SK-N-SH (cell line): Measurements from ENCODE around the gene COX10. TPM values are rescaled to one million over a fixed set of nuclear protein-coding genes. Genes with fewer than 3 reads are reported as not detected.

Source experiments
- CTCF ChIA-PET: fragments of 300-600, 350-600 bp; formaldehyde crosslinking; extraction: SDS; loops from one replicate; lab custom pipeline; 2021; lab: Yijun Ruan, JAX
- POLR2A ChIA-PET: fragments of 350-600 bp; sonication (Branson Sonifier 250); formaldehyde crosslinking; extraction: SDS; loops from one replicate; lab custom pipeline; 2020; ENCODE audit warnings: antibody characterized with exemption, inconsistent platforms; lab: Yijun Ruan, JAX
- DNase-seq: peaks from one replicate; pipeline ENCODE4 v3.0.0; 2012
- H2AFZ ChIP-seq: fragments of 200-600 bp; sonication (generic); 2 replicates; pipeline ENCODE4 v1.8.1; 2016; ENCODE audit warnings: antibody characterized with exemption, mild to moderate bottlenecking, low read depth
- H3F3A ChIP-seq: fragments of 200-600 bp; sonication (generic); replicated peaks from 2 replicates; pipeline ENCODE3; 2016; ENCODE audit warnings: antibody characterized with exemption, mild to moderate bottlenecking; ENCODE audit not compliant: insufficient read depth
- H3K27ac ChIP-seq, 2 experiments: fragments of 200-500 bp in 1 of 2; fragments of 200-600 bp in 1 of 2; sonication (Bioruptor generic) in 1 of 2; sonication (generic), shearing (Covaris generic) in 1 of 2; 2 replicates each; pipeline versions ENCODE4 v1.5.1 to v1.6.1; 2014 to 2016; ENCODE audit warnings: low read depth in 2 of 2, inconsistent platforms in 1 of 2, low read length in 1 of 2, mild to moderate bottlenecking in 1 of 2, mixed read lengths in 1 of 2
- H3K27me3 ChIP-seq: fragments of 200-600 bp; sonication (generic), shearing (Covaris generic); 2 replicates; pipeline ENCODE4 v1.6.1; 2016; ENCODE audit warnings: mixed run types; ENCODE audit not compliant: insufficient read depth
- H3K36me3 ChIP-seq, 2 experiments: fragments of 200-500 bp in 1 of 2; fragments of 200-600 bp in 1 of 2; sonication (Bioruptor generic) in 1 of 2; sonication (generic) in 1 of 2; replicated peaks in 1 of 2; 2 replicates each; pipeline versions ENCODE3 to v1.5.1; 2014 to 2016; ENCODE audit warnings: low read length in 1 of 2, mild to moderate bottlenecking in 1 of 2; ENCODE audit not compliant: insufficient read depth in 2 of 2, control insufficient read depth in 1 of 2
- H3K4me1 ChIP-seq, 2 experiments: fragments of 200-500 bp in 1 of 2; fragments of 200-600 bp in 1 of 2; sonication (Bioruptor generic) in 1 of 2; sonication (generic), shearing (Covaris generic) in 1 of 2; 2 replicates each; pipeline versions ENCODE4 v1.5.1 to v1.6.1; 2014 to 2016; ENCODE audit warnings: low read depth in 1 of 2, low read length in 1 of 2, mixed run types in 1 of 2; ENCODE audit not compliant: insufficient read depth in 2 of 2, control insufficient read depth in 1 of 2
- H3K4me2 ChIP-seq: fragments of 200-600 bp; sonication (generic), shearing (Covaris generic); 2 replicates; pipeline ENCODE4 v1.6.1; 2017; ENCODE audit warnings: mixed run types
- H3K4me3 ChIP-seq, 2 experiments: fragments of 200-500 bp in 1 of 2; fragments of 200-600 bp in 1 of 2; sonication (Bioruptor generic) in 1 of 2; sonication (generic), shearing (Covaris generic) in 1 of 2; 2 replicates each; pipeline versions ENCODE4 v1.5.1 to v1.8.1; 2014 to 2016; ENCODE audit warnings: low read depth in 2 of 2, inconsistent platforms in 1 of 2, low read length in 1 of 2, mild to moderate bottlenecking in 1 of 2, mixed read lengths in 1 of 2, moderate library complexity in 1 of 2
- H3K79me2 ChIP-seq: fragments of 200-600 bp; sonication (generic); 2 replicates; pipeline ENCODE4 v1.8.1; 2017; ENCODE audit warnings: mild to moderate bottlenecking; ENCODE audit not compliant: insufficient read depth
- H3K9ac ChIP-seq: fragments of 200-600 bp; sonication (generic); 2 replicates; pipeline ENCODE4 v1.6.1; 2017; ENCODE audit warnings: mixed run types
- H3K9me2 ChIP-seq: fragments of 200-600 bp; sonication (generic); 2 replicates; pipeline ENCODE4 v1.6.1; 2017; ENCODE audit warnings: mixed run types
- H3K9me3 ChIP-seq: fragments of 200-600 bp; sonication (generic); 2 replicates; pipeline ENCODE4 v1.6.1; 2017; ENCODE audit warnings: mixed run types, mild to moderate bottlenecking, moderate library complexity
- H4K20me1 ChIP-seq: fragments of 200-600 bp; sonication (generic); 2 replicates; pipeline ENCODE4 v1.6.1; 2017; ENCODE audit warnings: mild to moderate bottlenecking, mixed run types; ENCODE audit not compliant: insufficient read depth
- EP300 ChIP-seq, 2 experiments: IDR thresholded peaks; 2 replicates each; pipeline versions ENCODE4 v1.4.0 to v1.6.1; 2012; ENCODE audit warnings: borderline replicate concordance in 1 of 2, low read depth in 1 of 2, low read length in 1 of 2
- FOXM1 ChIP-seq: IDR thresholded peaks from 2 replicates; pipeline ENCODE4 v1.4.0; 2012; ENCODE audit warnings: low read depth, mild to moderate bottlenecking
- GATA2 ChIP-seq: sonication (generic); formaldehyde crosslinking; IDR thresholded peaks from 2 replicates; pipeline ENCODE4 v1.5.0; 2020; ENCODE audit warnings: mild to moderate bottlenecking, missing genetic modification reagents
- REST ChIP-seq: IDR thresholded peaks from 2 replicates; pipeline ENCODE4 v1.6.1; 2012; ENCODE audit warnings: mild to moderate bottlenecking, low read depth, low read length, moderate library complexity
- RFX5 ChIP-seq: IDR thresholded peaks from 2 replicates; pipeline ENCODE4 v1.6.1; 2012; ENCODE audit warnings: mild to moderate bottlenecking, improper control_type of control experiment, low read length
- SIN3A ChIP-seq: IDR thresholded peaks from 2 replicates; pipeline ENCODE4 v1.6.1; 2012; ENCODE audit warnings: low read depth, mild to moderate bottlenecking, low read length, moderate library complexity, borderline replicate concordance
- TAF1 ChIP-seq: IDR thresholded peaks from 2 replicates; pipeline ENCODE4 v1.6.1; 2012; ENCODE audit warnings: low read depth, mild to moderate bottlenecking, low read length, moderate library complexity, borderline replicate concordance
- YY1 ChIP-seq: IDR thresholded peaks from 2 replicates; pipeline ENCODE4 v1.4.0; 2012; ENCODE audit warnings: low read depth, mild to moderate bottlenecking
- WGBS: methylation state at CpG from one replicate; pipeline ENCODE4 v1.1.6; 2017; ENCODE audit warnings: low lambda C conversion rate; 5-methylcytosine and 5-hydroxymethylcytosine counted together
- polyA plus RNA-seq, 3 experiments: library from polyadenylated mRNA; depleted of rRNA; stranded (reverse); fragments of >200 nt; gene quantifications; 2 replicates each; pipeline ENCODE4 v1.2.3, GENCODE V29; 2012
- TF ChIP-seq, protein P1 (sequence below): fragments of 150-350 bp; IDR thresholded peaks from 2 replicates; pipeline ENCODE4 v1.6.1; 2017; ENCODE audit warnings: antibody characterized with exemption, low read length, low read depth, borderline replicate concordance
- TF ChIP-seq, protein P2 (sequence below): IDR thresholded peaks from 2 replicates; pipeline ENCODE4 v1.4.0; 2012; ENCODE audit warnings: low read depth, borderline replicate concordance

The COX10 gene
- polyA plus RNA-seq, 1 of the 3 experiments (the other 2 are of a cell fraction): 8.7 TPM

DNA sequence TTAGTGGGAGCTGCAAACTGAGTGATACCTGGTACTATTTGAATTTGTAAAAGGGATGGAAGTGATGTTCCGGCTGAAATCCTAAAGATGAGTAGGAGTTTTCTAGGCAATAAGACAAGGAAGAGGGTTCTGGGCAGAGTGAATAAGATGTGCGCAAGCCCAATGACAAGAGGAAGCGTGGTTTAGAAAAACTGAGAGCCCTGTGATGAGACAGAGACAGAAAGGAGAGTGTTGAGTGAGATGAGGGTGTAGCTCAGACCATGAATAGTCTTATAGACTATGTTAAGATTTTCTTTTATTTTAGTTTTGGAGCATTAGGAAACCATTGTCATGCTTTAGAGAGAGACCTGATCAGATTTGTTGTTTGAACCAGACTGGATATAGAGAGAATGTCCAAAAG is 50.2 kb downstream of the COX10 start:
- no peak overlapping the region for H3K9ac ChIP-seq

More for the DNA sequence above, 50.2 kb downstream of the COX10 start:
- H3K27ac ChIP-seq: no peak overlapping the region
- H3K4me1 ChIP-seq: no peaks in the 10 kb centered on the region
- peaks cover 0 to 4% of the 10 kb centered on the region in 2 experiments for H3K36me3 ChIP-seq
- no peak for DNase-seq
- no peak for TF ChIP-seq GATA2 (CRISPR knock-in tag)
- TF ChIP-seq FOXM1: no peak
- TF ChIP-seq, protein P1, sequence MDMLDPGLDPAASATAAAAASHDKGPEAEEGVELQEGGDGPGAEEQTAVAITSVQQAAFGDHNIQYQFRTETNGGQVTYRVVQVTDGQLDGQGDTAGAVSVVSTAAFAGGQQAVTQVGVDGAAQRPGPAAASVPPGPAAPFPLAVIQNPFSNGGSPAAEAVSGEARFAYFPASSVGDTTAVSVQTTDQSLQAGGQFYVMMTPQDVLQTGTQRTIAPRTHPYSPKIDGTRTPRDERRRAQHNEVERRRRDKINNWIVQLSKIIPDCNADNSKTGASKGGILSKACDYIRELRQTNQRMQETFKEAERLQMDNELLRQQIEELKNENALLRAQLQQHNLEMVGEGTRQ: no peak
- TF ChIP-seq SIN3A: no peak
- TF ChIP-seq, protein P2, sequence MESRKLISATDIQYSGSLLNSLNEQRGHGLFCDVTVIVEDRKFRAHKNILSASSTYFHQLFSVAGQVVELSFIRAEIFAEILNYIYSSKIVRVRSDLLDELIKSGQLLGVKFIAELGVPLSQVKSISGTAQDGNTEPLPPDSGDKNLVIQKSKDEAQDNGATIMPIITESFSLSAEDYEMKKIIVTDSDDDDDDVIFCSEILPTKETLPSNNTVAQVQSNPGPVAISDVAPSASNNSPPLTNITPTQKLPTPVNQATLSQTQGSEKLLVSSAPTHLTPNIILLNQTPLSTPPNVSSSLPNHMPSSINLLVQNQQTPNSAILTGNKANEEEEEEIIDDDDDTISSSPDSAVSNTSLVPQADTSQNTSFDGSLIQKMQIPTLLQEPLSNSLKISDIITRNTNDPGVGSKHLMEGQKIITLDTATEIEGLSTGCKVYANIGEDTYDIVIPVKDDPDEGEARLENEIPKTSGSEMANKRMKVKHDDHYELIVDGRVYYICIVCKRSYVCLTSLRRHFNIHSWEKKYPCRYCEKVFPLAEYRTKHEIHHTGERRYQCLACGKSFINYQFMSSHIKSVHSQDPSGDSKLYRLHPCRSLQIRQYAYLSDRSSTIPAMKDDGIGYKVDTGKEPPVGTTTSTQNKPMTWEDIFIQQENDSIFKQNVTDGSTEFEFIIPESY: no peak
- TF ChIP-seq EP300 (IDR thresholded peaks at IDR 0.05; ENCODE audit: borderline replicate concordance in 1 of 2, low read depth in 1 of 2, low read length in 1 of 2): no peak
- no peak for TF ChIP-seq YY1
- no peak for TF ChIP-seq TAF1
- TF ChIP-seq RFX5: no peak
- no peak for TF ChIP-seq REST
- H3K4me2 ChIP-seq: no peak overlapping the region
- WGBS: 94% methylated on average over 3 of the region's 3 CpGs
- peaks cover 8% of the 10 kb centered on the region; the same call in 1 of the 2 replicates for H3K79me2 ChIP-seq
- H3K27me3 ChIP-seq: no peaks in the 10 kb centered on the region
- H4K20me1 ChIP-seq: no peaks in the 10 kb centered on the region
- H3K4me3 ChIP-seq: no peak overlapping the region
- H3K9me3 ChIP-seq: no peaks in the 10 kb centered on the region
- CTCF ChIA-PET: no interaction called here
- no peaks in the 10 kb centered on the region for H3K9me2 ChIP-seq
- H2AFZ ChIP-seq: no peak overlapping the region
- POLR2A ChIA-PET: no interaction called here
- H3F3A ChIP-seq: no peaks in the 10 kb centered on the region
